DMS 273 treated with DMSO at 0.1 percent for 48 hours (cell line): Measurements from ENCODE around the gene DPEP2.
"Not testable (repeated sequence)": the region's sequence is repeated elsewhere in the genome, so short reads cannot be mapped to it uniquely, and the experiment has no call there.

Experiments
- DNase-seq: peaks from one replicate; lab custom pipeline; 2025; lab: John Stamatoyannopoulos, UW

Gene DPEP2

GRCh38 chr16:68005786-68006286 lies 6.6 kb upstream of the DPEP2 start:
- DNase-seq = no peak

- no peak for DNase-seq
Measured at GRCh38 chr16:68005211-68005610, 5.9 kb upstream of the DPEP2 start.

GRCh38 chr16:68003031-68003430 lies 3.7 kb upstream of the DPEP2 start:
- DNase-seq = no peak

- no peak for DNase-seq
Measured at GRCh38 chr16:68000450-68000849, 1.2 kb upstream of the DPEP2 start.

- no peak for DNase-seq
Measured at GRCh38 chr16:67999985-68000384, 701 bp upstream of the DPEP2 start.

GRCh38 chr16:67998231-67998778 lies 979 bp downstream of the DPEP2 start:
- not testable (repeated sequence) for DNase-seq

- DNase-seq = no peak
Measured at GRCh38 chr16:67996666-67997065, 2.6 kb downstream of the DPEP2 start.

GRCh38 chr16:67995423-67995822 lies 3.9 kb downstream of the DPEP2 start:
- no peak for DNase-seq

- not testable (repeated sequence) for DNase-seq
Measured at GRCh38 chr16:67994040-67994408, 5.3 kb downstream of the DPEP2 start.

- DNase-seq = no peak
Measured at GRCh38 chr16:67993207-67994039, 5.9 kb downstream of the DPEP2 start.

GRCh38 chr16:67992661-67993206 lies 6.5 kb downstream of the DPEP2 start:
- no peak for DNase-seq

GRCh38 chr16:67990018-67990386 lies 9.3 kb downstream of the DPEP2 start:
- DNase-seq = no peak

- no peak for DNase-seq
Measured at GRCh38 chr16:67989322-67990017, 9.8 kb downstream of the DPEP2 start.

- no peak for DNase-seq
Measured at GRCh38 chr16:67988675-67989074, 10.6 kb downstream of the DPEP2 start.

GRCh38 chr16:67987460-67988160 lies 11.7 kb downstream of the DPEP2 start:
- DNase-seq = no peak

GRCh38 chr16:67986949-67987348 lies 12.3 kb downstream of the DPEP2 start:
- no peak for DNase-seq

- no peak for DNase-seq
Measured at GRCh38 chr16:67982011-67982696, 17.1 kb downstream of the DPEP2 start.

- DNase-seq = no peak
Measured at GRCh38 chr16:67979955-67980678, 19.2 kb downstream of the DPEP2 start, which contains the start of gene DPEP3. Gene DPEP3, minus strand, starts transcription at chr16:67980499. Its CDS starts 119 bp downstream, at chr16:67980380.

GRCh38 chr16:67977469-67978227 lies 21.6 kb downstream of the DPEP2 start:
- DNase-seq = no peak

GRCh38 chr16:67977005-67977404 lies 22.3 kb downstream of the DPEP2 start:
- DNase-seq = no peak
